Liver (tissue), 3 donors: ENCODE data around the gene EXOC3.

Source experiments
- CTCF ChIP-seq: fragments of 150-350 bp; IDR thresholded peaks from 2 replicates; pipeline ENCODE4 v1.5.1; 2017; ENCODE audit warnings: improper control_type of control experiment, low read depth, low read length; ENCODE audit not compliant: missing input control
- FOXA1 ChIP-seq: IDR thresholded peaks from 2 replicates; pipeline ENCODE4 v1.6.1; 2016; ENCODE audit warnings: antibody characterized with exemption
- GABPA ChIP-seq, 2 donors: IDR thresholded peaks in 1 of 2; conservative IDR thresholded peaks in 1 of 2; 2 replicates each; pipeline ENCODE4 v1.6.1; 2016; ENCODE audit warnings: antibody characterized with exemption in 2 of 2, mild to moderate bottlenecking in 1 of 2, moderate library complexity in 1 of 2
- RAD21 ChIP-seq, 2 donors: IDR thresholded peaks; 2 replicates each; pipeline ENCODE4 v1.6.1; 2016; ENCODE audit warnings: antibody characterized with exemption in 2 of 2, mild to moderate bottlenecking in 2 of 2
- RXRA ChIP-seq, 2 donors: IDR thresholded peaks; 2 replicates each; pipeline ENCODE4 v1.6.1; 2017 to 2018; ENCODE audit warnings: antibody characterized with exemption in 2 of 2, mild to moderate bottlenecking in 1 of 2
- TAF1 ChIP-seq: conservative IDR thresholded peaks from 2 replicates; pipeline ENCODE4 v1.6.1; 2016; ENCODE audit warnings: antibody characterized with exemption, mild to moderate bottlenecking
- YY1 ChIP-seq: IDR thresholded peaks from 2 replicates; pipeline ENCODE4 v1.6.1; 2016; ENCODE audit warnings: antibody characterized with exemption, mild to moderate bottlenecking
- donor health status: healthy.
- donor health status: healthy.

DNA sequence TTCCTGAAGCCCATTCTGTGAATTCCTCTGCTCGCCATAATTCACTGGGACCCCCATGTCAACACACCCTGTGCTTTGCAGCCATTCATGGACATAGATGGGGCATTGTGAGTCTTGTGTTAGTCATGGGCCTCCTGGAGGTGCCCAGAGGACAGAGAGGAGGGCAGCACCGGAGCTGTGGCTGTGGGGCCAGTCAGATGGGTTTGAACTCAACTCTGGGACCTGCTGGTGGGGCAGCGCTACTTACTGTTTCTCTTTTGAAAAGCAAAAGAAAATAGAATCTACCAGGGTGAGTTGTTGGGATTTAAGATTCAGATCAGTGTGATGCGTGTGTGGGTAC lies 11.3 kb upstream of the EXOC3 start:
- no peak for TF ChIP-seq TAF1
- no peak for TF ChIP-seq YY1
- TF ChIP-seq CTCF, result no peak
- TF ChIP-seq RXRA (IDR thresholded peaks at IDR 0.05), result no peak
- TF ChIP-seq GABPA (IDR thresholded peaks at IDR 0.05 in 1 of 2, conservative IDR thresholded peaks at IDR 0.05 in 1 of 2), result no peak
- TF ChIP-seq FOXA1, result no peak
- TF ChIP-seq RAD21 (IDR thresholded peaks at IDR 0.05), result no peak
